ENCODE data around the gene PDE1C.

DNA sequence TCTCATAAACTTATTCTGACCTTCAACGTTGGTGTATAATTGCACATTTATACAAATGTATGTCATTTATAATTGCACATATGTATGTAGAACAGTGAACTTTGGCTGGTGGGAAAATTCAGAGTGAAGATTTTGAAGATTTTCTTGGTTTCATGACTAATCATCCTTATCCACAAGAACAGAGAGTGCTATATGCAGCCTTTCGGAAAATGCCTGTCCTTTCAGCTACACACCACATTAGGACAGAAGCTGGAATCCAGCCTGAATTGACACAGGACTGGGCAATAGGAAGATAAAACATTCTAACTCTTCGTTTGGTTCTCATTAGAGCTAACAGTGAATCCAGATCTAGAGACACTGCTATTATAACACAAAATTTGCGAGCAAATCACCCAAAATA is 166.2 kb downstream of the PDE1C start:
- TF ChIP-seq EZH2phosphoT487 (IDR thresholded peaks at IDR 0.05; ENCODE audit: borderline replicate concordance, low read length) (no peak), EZH2 (IDR thresholded peaks at IDR 0.05; ENCODE audit: low read length, unreplicated experiment) (no peak)
- TF ChIP-seq, protein P1, sequence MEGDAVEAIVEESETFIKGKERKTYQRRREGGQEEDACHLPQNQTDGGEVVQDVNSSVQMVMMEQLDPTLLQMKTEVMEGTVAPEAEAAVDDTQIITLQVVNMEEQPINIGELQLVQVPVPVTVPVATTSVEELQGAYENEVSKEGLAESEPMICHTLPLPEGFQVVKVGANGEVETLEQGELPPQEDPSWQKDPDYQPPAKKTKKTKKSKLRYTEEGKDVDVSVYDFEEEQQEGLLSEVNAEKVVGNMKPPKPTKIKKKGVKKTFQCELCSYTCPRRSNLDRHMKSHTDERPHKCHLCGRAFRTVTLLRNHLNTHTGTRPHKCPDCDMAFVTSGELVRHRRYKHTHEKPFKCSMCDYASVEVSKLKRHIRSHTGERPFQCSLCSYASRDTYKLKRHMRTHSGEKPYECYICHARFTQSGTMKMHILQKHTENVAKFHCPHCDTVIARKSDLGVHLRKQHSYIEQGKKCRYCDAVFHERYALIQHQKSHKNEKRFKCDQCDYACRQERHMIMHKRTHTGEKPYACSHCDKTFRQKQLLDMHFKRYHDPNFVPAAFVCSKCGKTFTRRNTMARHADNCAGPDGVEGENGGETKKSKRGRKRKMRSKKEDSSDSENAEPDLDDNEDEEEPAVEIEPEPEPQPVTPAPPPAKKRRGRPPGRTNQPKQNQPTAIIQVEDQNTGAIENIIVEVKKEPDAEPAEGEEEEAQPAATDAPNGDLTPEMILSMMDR (conservative IDR thresholded peaks at IDR 0.05; ENCODE audit: low read depth, low read length), result no peak
